ENCODE data around the gene PFKFB2. TPM values are rescaled to one million over a fixed set of nuclear protein-coding genes. Genes with fewer than 3 reads are reported as not detected.
"Not testable (repeated sequence)": the region's sequence is repeated elsewhere in the genome, so short reads cannot be mapped to it uniquely, and the experiment has no call there.

The PFKFB2 gene
- total RNA-seq, 8 experiments from 2014 or later, result 4.1 to 13.4 (median 6.8) TPM

DNA sequence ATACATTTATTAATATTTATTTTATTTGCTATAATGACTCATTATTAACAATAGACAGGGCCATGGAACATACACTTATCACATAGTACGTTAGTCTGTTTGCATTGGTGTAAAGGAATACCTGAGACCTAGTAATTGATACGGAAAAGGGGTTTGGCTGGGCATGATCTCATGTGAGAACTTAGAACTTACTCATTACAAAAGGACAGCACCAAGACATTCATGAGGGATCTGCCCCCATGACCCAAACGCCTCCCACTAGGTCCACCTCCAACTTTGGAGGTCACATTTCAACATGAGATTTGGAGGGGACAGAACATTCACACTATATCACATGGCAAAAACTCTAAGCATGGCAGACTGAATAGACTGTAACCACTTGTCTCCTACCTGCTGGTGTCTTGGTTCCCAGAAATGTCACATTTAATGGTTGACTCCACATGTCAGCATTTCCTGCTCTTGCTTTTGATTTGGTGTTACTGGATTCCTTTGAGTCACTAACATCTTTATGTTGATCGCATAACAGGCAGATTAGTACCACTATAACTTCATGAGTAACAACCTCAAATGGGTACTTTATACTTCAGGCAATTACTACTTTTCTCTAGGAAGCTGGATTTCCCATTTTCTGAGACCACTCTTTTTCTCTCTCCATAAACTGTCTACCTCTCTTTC lies 17.1 kb upstream of the PFKFB2 start:
- Histone ChIP-seq H3K4me3 (no peak overlapping the region), H3K27ac (no peak overlapping the region), H3K4me1 (replicated peaks in 1 of 2) (no peaks in the 10 kb centered on the region)
- in situ Hi-C loops (cut with MboI; ENCODE audit: low pct_unique_long_range_greater_than_20kb in 2 of 9, low sequenced_read_pairs in 9 of 9, unreplicated experiment in 9 of 9), result no loop called here
- no peak for ATAC-seq (replicated peaks in 6 of 8)
- WGBS, 10 experiments, result 67 to 100% (median 82%) methylated on average over 1 to 4 of the region's 4 CpGs

DNA sequence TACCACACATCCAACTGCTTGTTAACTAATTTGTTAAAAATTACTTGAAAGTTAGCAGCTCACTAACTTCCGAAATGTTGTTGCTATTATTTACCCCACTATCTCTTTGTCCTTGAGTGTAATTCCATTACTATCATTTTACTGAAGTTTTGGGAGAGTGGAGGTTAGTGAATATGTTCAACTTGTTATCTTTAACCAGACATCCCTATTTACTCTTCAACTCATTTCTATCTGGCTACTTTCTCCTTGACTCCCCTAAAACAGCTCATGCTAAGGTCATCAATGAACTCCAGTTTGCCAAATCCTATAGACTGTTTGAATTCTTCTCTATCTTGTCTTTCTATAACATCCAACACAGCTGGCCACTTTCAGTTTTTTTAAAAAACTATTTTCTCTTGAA lies 16.2 kb upstream of the PFKFB2 start:
- H3K27ac ChIP-seq, result no peak overlapping the region
- no peak for ATAC-seq (replicated peaks in 6 of 8)
- in situ Hi-C loops (cut with MboI; ENCODE audit: low pct_unique_long_range_greater_than_20kb in 2 of 9, low sequenced_read_pairs in 9 of 9, unreplicated experiment in 9 of 9), result no loop called here
- 42 to 100% (median 85%) methylated on average over 1 of the region's 1 CpG for WGBS, 10 experiments
- H3K4me3 ChIP-seq, result no peak overlapping the region
- no peaks in the 10 kb centered on the region for H3K4me1 ChIP-seq (replicated peaks in 1 of 2)

DNA sequence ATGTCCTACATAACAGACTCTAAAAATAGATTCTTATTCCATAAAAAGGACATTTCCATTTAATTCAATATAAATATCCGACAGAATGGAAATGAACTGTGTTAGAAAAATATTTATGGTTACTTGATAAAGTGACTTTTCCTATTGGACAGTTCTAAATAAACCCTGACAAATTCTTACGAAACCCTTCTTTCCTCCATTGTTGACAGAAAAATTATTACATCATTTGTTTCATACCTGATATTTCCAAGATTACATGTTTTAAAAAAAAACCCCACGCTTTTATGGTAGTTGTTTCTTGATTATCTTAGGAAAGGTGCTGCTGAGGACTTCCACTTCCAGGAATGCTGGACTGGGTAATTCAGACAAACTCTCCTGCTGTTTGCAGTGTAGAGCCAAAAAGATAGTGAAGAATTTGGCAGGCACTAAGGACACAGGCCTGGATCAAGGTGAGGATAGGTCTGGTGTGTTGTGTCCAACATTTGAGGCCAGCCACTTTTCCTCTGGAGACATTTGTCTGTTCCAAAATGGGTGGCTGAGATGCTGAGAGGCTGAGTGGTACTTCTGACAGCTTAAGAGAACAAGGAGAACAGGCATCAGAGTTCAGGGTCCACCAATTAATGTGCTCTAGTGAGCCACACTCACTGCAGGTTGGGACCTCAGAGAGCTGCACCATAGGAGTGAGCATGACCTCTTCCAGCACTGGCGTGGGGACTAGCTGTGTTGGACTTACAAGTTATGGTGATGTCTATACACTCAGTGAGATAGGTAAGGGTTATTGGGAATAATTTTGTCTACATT lies 13.5 kb upstream of the PFKFB2 start:
- in situ Hi-C loops (cut with MboI; ENCODE audit: low pct_unique_long_range_greater_than_20kb in 2 of 9, low sequenced_read_pairs in 9 of 9, unreplicated experiment in 9 of 9), result no loop called here
- Histone ChIP-seq H3K27ac (no peak overlapping the region), H3K4me3 (no peak overlapping the region), H3K4me1 (replicated peaks in 1 of 2) (no peaks in the 10 kb centered on the region)
- ATAC-seq (replicated peaks in 6 of 8), result peak in 1 of 8 experiments; percentile 22
- WGBS, 10 experiments, result 76 to 100% (median 84%) methylated on average over 1 to 4 of the region's 4 CpGs

- ATAC-seq (replicated peaks in 6 of 8), result no peak
- Histone ChIP-seq H3K4me3 (no peak overlapping the region), H3K27ac (no peak overlapping the region), H3K4me1 (replicated peaks in 1 of 2) (no peaks in the 10 kb centered on the region)
- 0 to 92% (median 57%) methylated on average over 1 to 3 of the region's 3 CpGs for WGBS, 10 experiments
- in situ Hi-C loops (cut with MboI; ENCODE audit: low pct_unique_long_range_greater_than_20kb in 2 of 9, low sequenced_read_pairs in 9 of 9, unreplicated experiment in 9 of 9), result no loop called here
Measured at GRCh38 chr1:207040181-207040533, 12.9 kb upstream of the PFKFB2 start.

DNA sequence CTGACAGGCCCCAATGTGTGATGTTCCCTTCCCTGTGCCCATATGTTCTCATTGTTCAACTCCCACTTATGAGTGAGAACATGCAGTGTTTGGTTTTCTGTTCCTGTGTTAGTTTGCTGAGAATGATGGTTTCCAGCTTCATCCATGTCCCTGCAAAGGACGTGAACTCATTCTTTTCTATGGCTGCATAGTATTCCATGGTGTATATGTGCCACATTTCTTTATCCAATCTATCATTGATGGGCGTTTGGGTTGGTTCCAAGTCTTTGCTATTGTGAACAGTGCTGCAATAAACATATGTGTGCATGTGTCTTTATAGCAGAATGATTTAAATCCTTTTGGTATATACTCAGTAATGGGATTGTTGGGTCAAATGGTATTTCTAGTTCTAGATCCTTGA lies 11.7 kb upstream of the PFKFB2 start:
- ATAC-seq (replicated peaks in 6 of 8); in situ Hi-C loops (cut with MboI; ENCODE audit: low pct_unique_long_range_greater_than_20kb in 2 of 9, low sequenced_read_pairs in 9 of 9, unreplicated experiment in 9 of 9): not testable (repeated sequence)
- 92 to 100% (median 97%) methylated on average over 1 to 2 of the region's 2 CpGs; no CpG with 5 or more reads in 6 of the 10 experiments for WGBS, 10 experiments

GRCh38 chr1:207045453-207045852 lies 7.6 kb upstream of the PFKFB2 start:
- no peak overlapping the region for H3K4me3 ChIP-seq
- H3K27ac ChIP-seq, result no peak overlapping the region
- WGBS, 10 experiments, result 17 to 94% (median 69%) methylated on average over 1 to 2 of the region's 2 CpGs; no CpG with 5 or more reads in 2 of the 10 experiments
- no peak for ATAC-seq (replicated peaks in 6 of 8)
- in situ Hi-C loops (cut with MboI; ENCODE audit: low pct_unique_long_range_greater_than_20kb in 2 of 9, low sequenced_read_pairs in 9 of 9, unreplicated experiment in 9 of 9), result no loop called here
- peaks cover 17 to 36% of the 10 kb centered on the region in 2 donors for H3K4me1 ChIP-seq (replicated peaks in 1 of 2)

More for the DNA sequence above, 11.7 kb upstream of the PFKFB2 start:
- H3K4me3 ChIP-seq, H3K27ac ChIP-seq: not testable (repeated sequence)
- H3K4me1 ChIP-seq (replicated peaks in 1 of 2), result peaks cover 0 to 12% of the 10 kb centered on the region in 2 donors

GRCh38 chr1:207047505-207047904 lies 5.6 kb upstream of the PFKFB2 start:
- 80 to 100% (median 100%) methylated on average over 1 of the region's 1 CpG; no CpG with 5 or more reads in 4 of the 10 experiments for WGBS, 10 experiments
- H3K4me1 ChIP-seq (replicated peaks in 1 of 2), result peaks cover 31 to 49% of the 10 kb centered on the region in 2 donors
- H3K4me3 ChIP-seq, result no peak overlapping the region
- no peak overlapping the region for H3K27ac ChIP-seq
- no peak for ATAC-seq (replicated peaks in 6 of 8)
- in situ Hi-C loops (cut with MboI; ENCODE audit: low pct_unique_long_range_greater_than_20kb in 2 of 9, low sequenced_read_pairs in 9 of 9, unreplicated experiment in 9 of 9), result no loop called here

DNA sequence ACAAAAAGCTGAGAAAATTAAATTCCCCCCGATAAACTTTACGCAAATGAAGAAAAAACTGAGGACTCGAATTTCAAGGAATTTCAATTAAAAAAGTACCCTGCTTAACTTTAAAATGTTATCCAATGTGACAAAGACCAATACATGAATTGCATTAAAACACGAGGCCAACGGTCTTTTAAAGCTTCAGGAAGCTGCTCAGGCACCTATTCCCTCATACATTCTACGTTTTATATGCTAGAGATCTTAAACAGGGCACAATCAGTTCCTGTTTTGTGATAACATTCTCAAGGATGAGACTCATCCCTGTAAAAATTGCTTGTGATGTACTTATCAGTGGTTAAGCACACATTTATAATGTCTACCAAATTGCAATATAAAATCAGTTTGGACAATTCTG lies 5.0 kb upstream of the PFKFB2 start:
- WGBS, 10 experiments, result 60 to 92% (median 75%) methylated on average over 1 to 6 of the region's 6 CpGs; no CpG with 5 or more reads in 1 of the 10 experiments
- Histone ChIP-seq H3K4me3 (no peak overlapping the region), H3K27ac (no peak overlapping the region), H3K4me1 (replicated peaks in 1 of 2) (peaks cover 31 to 49% of the 10 kb centered on the region in 2 donors)
- in situ Hi-C loops (cut with MboI; ENCODE audit: low pct_unique_long_range_greater_than_20kb in 2 of 9, low sequenced_read_pairs in 9 of 9, unreplicated experiment in 9 of 9), result no loop called here
- no peak for ATAC-seq (replicated peaks in 6 of 8)

GRCh38 chr1:207049054-207049453 lies 4.0 kb upstream of the PFKFB2 start:
- 60 to 100% (median 95%) methylated on average over 1 to 4 of the region's 4 CpGs; no CpG with 5 or more reads in 1 of the 10 experiments for WGBS, 10 experiments
- Histone ChIP-seq H3K4me1 (replicated peaks in 1 of 2) (peaks cover 31 to 49% of the 10 kb centered on the region in 2 donors), H3K4me3 (no peak overlapping the region), H3K27ac (no peak overlapping the region)
- in situ Hi-C loops (cut with MboI; ENCODE audit: low pct_unique_long_range_greater_than_20kb in 2 of 9, low sequenced_read_pairs in 9 of 9, unreplicated experiment in 9 of 9), result no loop called here
- no peak for ATAC-seq (replicated peaks in 6 of 8)

DNA sequence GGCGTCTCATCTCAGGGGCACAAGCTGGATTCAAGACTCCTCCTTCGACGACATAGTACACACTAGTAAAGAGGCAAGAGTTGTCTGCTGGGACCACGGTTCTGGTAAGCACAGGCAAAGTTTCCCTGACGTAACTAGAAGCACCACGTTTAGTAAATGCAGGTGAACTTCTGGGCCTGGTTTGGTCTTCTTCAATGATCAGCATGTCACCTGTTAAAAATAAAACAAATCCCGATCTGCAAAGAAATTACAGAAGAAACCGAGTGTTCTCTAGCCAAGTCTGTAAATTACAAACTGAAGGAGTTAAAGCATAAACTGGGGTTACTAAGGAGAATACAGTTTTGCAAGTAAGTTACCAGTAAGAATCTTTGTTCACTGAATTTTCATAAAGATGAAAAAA lies 3.6 kb upstream of the PFKFB2 start:
- Histone ChIP-seq H3K27ac (no peak overlapping the region), H3K4me1 (replicated peaks in 1 of 2) (peaks cover 31 to 49% of the 10 kb centered on the region in 2 donors), H3K4me3 (peak overlapping the region; percentile 79 to 100 (median 98))
- no peak for ATAC-seq (replicated peaks in 6 of 8)
- WGBS, 10 experiments, result 6 to 63% (median 50%) methylated on average over 2 to 8 of the region's 8 CpGs
- in situ Hi-C loops (cut with MboI; ENCODE audit: low pct_unique_long_range_greater_than_20kb in 2 of 9, low sequenced_read_pairs in 9 of 9, unreplicated experiment in 9 of 9), result no loop called here

DNA sequence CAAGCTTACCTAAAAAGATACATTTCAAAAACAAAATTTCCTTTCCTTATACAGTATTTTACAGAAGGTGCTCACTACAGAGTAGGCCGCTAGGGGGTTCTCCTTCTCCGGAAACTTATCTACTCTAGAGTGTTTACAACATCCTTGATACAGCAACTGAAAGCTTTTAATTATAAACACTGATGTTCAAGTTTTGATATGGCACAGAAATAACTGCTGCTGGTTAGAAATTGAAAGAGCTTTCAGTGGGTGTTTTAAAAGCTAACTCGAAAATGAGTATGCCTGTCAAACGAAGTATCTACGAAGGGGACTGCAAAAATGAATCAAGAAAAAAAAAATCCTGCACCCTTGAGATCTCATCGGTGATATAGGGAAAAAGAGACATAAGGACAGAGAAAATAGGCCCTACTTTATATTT lies 3.1 kb upstream of the PFKFB2 start:
- WGBS, 10 experiments, result 0 to 4% (median 0%) methylated on average over 4 to 6 of the region's 6 CpGs
- in situ Hi-C loops (cut with MboI; ENCODE audit: low pct_unique_long_range_greater_than_20kb in 2 of 9, low sequenced_read_pairs in 9 of 9, unreplicated experiment in 9 of 9), result no loop called here
- H3K4me3 ChIP-seq, result peak overlapping the region; percentile 79 to 100 (median 98)
- peaks cover 31 to 49% of the 10 kb centered on the region in 2 donors for H3K4me1 ChIP-seq (replicated peaks in 1 of 2)
- no peak for ATAC-seq (replicated peaks in 6 of 8)
- H3K27ac ChIP-seq, result peak overlapping the region; percentile 90

GRCh38 chr1:207050480-207051190 lies 2.4 kb upstream of the PFKFB2 start:
- in situ Hi-C loops (cut with MboI; ENCODE audit: low pct_unique_long_range_greater_than_20kb in 2 of 9, low sequenced_read_pairs in 9 of 9, unreplicated experiment in 9 of 9), result no loop called here
- WGBS, 10 experiments, result 0 to 20% (median 1%) methylated on average over 1 to 44 of the region's 47 CpGs; no CpG with 5 or more reads in 2 of the 10 experiments
- peak overlapping the region; percentile 90 for H3K27ac ChIP-seq
- peak; percentile 31 to 55 (median 42) for ATAC-seq (replicated peaks in 6 of 8)
- peaks cover 31 to 44% of the 10 kb centered on the region in 2 donors for H3K4me1 ChIP-seq (replicated peaks in 1 of 2)
- peak overlapping the region; percentile 79 to 100 (median 98) for H3K4me3 ChIP-seq
